Stimulated activated CD8-positive, alpha-beta memory T cell treated with anti-CD3 and anti-CD28 coated beads, Interleukin-15, amount 100 ng/mL, for 24 hours (primary cell): Measurements from ENCODE around the gene KIF1A.

Experiments
- DNase-seq: peaks from one replicate; pipeline ENCODE4 v3.0.0-alpha.2; 2020; ENCODE audit warnings: low read depth

The KIF1A gene

GRCh38 chr2:240719676-240720545 is 100.1 kb downstream of the KIF1A start:
- no peak for DNase-seq

- DNase-seq = no peak
Observed at GRCh38 chr2:240718896-240719490, 101.0 kb downstream of the KIF1A start.

GRCh38 chr2:240717681-240718581 is 102.1 kb downstream of the KIF1A start:
- DNase-seq = no peak

DNA sequence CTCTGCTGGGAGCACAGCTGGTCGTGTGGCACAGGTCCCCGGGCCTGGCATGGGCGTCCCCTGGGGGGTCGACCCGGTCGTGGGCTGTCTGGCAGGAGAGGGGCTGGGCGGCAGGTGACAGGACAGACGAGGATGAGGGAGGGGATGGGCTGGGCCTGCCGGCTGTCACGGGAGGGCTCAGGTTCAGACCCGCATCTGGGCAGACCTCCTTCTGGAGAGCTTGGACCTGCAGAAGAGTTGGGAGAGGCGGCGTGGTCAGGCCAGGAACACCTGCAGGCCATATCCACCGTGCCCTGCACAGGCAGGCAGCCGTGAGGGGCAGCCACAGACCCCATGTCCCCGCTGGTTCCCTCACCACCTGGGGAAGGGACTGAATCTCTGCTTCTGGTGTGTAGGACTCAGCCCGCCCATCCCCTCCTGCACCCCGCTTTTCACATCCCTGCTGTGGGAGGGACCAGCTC is 102.8 kb downstream of the KIF1A start:
- no peak for DNase-seq

DNA sequence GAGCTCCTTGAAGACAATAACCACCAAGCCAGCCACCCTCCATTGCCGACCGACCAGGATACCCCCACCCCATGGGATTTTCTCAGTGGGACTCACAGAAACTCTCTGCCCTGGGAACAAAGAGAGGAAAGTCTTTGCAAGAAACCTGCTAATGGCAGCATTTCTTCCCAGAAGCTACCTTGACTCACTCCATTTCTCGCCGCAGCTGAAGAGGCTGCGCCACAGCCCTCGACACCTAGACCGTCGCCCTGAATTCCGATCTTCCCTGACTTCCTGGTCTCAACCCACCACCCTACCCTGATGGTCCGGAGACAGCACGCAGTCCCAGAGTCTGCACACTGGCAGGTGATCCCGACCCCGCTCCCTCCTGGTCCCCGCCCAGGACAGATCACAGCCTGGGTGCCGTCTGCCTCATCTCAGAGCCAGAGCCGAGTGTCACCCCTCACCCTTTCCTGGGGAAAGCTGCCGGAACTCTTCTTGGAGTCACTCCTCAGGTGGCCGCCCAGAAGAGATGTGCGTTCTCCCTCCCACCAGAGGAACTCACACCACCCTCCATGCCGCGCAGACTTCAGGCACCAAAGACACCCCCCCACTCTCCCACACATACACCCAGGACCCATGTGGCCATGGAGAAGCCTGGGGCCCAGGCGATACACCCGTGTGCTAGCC is 103.8 kb downstream of the KIF1A start:
- DNase-seq = no peak

GRCh38 chr2:240714747-240715725 is 105.0 kb downstream of the KIF1A start:
- no peak for DNase-seq

- DNase-seq = no peak
Observed at GRCh38 chr2:240713928-240714746, 105.9 kb downstream of the KIF1A start.

- no peak for DNase-seq
Observed at GRCh38 chr2:240713071-240713927, 106.7 kb downstream of the KIF1A start.

DNA sequence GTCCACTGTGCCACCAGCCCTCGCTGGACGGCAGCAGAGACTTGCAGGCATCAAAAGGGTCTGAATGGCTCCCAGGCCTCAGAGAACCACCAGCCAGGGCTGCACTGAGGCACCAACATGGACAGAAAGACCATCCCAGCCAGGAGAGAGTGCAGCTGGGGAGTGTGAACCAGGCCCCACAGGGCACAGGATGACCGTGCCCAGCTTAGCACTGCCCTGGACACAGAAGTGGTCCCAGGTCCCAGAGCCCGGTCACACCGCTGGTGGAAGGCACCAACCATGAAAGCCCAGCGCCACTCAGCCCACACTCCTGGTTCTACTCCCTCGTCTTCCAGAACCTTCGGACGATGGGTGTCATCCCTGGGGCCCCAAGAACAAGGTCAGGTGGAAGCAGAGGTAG is 107.9 kb downstream of the KIF1A start:
- no peak for DNase-seq

GRCh38 chr2:240711701-240712100 is 108.3 kb downstream of the KIF1A start:
- DNase-seq = no peak

- DNase-seq = no peak
Observed at GRCh38 chr2:240711296-240711695, 108.7 kb downstream of the KIF1A start.

DNA sequence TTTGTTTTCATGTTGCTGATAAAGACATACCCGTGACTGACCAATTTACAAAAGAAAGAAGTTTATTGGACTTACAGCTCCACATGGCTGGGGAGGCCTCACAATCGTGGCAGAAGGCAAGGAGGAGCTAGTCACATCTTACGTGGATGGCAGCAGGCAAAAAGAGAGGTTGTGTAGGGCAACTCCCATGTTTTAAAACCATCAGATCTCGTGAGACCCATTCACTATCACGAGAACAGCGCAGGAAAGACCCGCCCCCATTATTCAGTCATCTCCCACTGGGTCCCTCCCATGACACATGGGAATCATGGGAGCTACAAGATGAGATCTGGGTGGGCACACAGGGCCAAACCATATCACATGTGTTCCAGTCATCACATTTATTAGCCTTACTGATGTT is 111.6 kb downstream of the KIF1A start:
- no peak for DNase-seq

- DNase-seq = no peak
Observed at GRCh38 chr2:240707821-240708220, 112.2 kb downstream of the KIF1A start.

DNA sequence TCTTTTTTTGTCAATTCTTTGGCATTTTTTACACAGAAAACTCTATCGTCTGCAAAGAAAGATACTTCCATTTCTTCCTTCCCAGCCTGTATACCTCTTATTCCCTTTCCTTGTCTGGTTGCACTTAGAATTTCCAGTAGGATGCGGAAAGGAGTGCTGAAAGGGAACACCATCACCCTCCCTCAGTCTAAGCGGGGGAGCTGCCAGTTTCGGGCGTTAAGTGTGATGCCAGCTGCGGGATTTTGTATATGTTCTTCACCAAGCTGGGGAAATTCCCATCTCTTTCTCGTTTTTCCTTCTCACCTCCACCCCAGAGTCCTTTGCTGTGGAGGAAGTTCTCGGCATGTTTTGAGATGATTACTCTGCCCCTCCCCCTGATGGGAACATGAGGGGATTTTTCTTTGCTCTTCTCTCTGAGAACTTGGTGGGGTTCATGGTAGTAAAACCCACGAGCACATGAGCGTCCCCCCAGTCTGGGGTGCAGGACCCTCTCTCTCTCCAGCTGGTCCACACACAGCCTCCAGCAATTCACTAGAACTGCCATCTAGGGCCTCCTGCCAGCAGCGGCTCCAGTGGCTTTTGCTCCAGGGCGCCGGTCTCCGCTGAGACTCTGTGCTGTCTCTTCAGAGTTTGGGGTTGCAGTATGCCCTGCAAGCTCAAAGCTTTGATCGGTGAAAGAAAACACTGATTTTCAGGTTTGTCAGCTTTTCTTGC is 112.8 kb downstream of the KIF1A start:
- DNase-seq = no peak

- DNase-seq = no peak
Observed at GRCh38 chr2:240705204-240705791, 114.7 kb downstream of the KIF1A start.

- DNase-seq = no peak
Observed at GRCh38 chr2:240704651-240705050, 115.4 kb downstream of the KIF1A start.

DNA sequence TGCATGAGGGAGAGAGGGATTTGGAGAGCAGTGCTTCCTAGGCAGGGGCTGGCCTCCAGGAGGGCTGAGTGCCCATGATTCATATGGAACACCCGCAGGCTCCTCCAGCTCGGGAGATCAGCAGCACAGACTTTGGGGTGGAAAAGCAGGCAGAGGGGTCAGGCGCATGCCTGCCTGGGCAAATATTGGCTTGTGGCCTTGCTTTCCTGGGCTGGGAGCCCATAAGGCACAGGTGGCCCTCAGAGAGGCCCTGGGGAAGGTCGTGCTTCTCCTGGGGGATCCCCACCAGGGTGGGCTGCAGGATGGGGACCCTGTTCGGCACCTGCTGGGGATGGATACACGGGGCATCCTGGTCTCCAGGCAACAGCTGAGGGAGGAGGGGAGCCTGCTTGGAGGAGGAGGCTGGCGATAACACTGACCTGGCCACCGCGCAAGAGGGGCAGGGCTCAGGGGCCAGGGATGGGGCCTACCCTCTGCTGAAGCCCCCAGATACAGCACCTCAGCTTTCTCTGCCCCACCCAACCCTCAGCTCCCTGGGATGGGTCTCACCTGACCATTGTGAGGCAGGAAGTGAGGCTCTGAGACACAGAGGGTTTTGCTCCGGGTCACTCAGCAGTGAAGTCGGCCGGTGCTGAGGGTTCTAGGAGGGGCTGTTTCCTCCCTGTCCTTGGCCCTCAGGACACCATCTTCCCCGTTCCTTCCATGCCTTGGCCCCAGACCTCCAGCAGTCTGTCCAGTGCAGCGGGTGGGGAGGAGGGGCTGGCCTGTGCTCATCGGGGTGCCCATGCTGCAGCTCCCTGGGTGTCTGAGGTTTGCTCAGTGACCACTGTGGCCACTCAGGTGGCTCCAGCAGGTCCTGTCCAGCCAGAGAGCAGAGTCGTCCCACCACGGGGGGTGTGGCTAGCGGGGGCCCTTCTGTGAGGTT is 116.3 kb downstream of the KIF1A start:
- DNase-seq = no peak
